A549 (cell line): ENCODE results near the gene SCN5A. TPM values are rescaled to one million over a fixed set of nuclear protein-coding genes. Genes with fewer than 3 reads are reported as not detected.

Experiments used
- ATAC-seq, 2 experiments: fragments of 200-7000 bp in 1 of 2; fragments of >200 bp in 1 of 2; cut with Nextera tagmentation in 1 of 2; cut with Tn5 transposase in 1 of 2; 3 replicates each; pipeline versions ENCODE4 v1.8.0 to v1.9.1; 2018 to 2020; ENCODE audit warnings: mild to moderate bottlenecking in 1 of 2, moderate library complexity in 1 of 2
- CTCF ChIA-PET: fragments of 300-600 bp; sonication (Branson Sonifier 250); formaldehyde crosslinking; extraction: SDS; loops from one replicate; lab custom pipeline; 2021; ENCODE audit warnings: antibody characterized with exemption, inconsistent platforms; lab: Yijun Ruan, JAX
- POLR2A ChIA-PET: fragments of 350-600 bp; formaldehyde crosslinking; extraction: SDS; loops from one replicate; lab custom pipeline; 2021; ENCODE audit warnings: antibody characterized with exemption, inconsistent platforms; lab: Yijun Ruan, JAX
- DNase-seq, 2 experiments: peaks; one replicate each; pipeline versions ENCODE4 v3.0.0 to v3.0.0-alpha.2; 2011 to 2016; ENCODE audit warnings: low read depth in 1 of 2, low spot score in 1 of 2
- FAIRE-seq: peaks from 2 replicates; lab custom pipeline; 2011; peaks lifted over from hg19 to GRCh38; lab: Jason Lieb, UNC
- H3K27ac ChIP-seq, 2 experiments: fragments of >200 bp; sonication (Bioruptor Twin); formaldehyde crosslinking; 3 replicates each; pipeline ENCODE4 v1.5.1; 2016 to 2017
- H3K4me1 ChIP-seq: fragments of >200 bp; sonication (Bioruptor Twin); formaldehyde crosslinking; 3 replicates; pipeline ENCODE4 v1.6.1; 2016
- H3K4me2 ChIP-seq: fragments of >200 bp; sonication (Bioruptor Twin); formaldehyde crosslinking; 3 replicates; pipeline ENCODE4 v1.6.1; 2016
- H3K4me3 ChIP-seq: fragments of >200 bp; sonication (Bioruptor Twin); formaldehyde crosslinking; 3 replicates; pipeline ENCODE4 v1.5.1; 2016
- H3K9me3 ChIP-seq: fragments of >200 bp; sonication (Bioruptor Twin); formaldehyde crosslinking; 3 replicates; pipeline ENCODE4 v1.6.1; 2016
- BHLHE40 ChIP-seq: IDR thresholded peaks from 2 replicates; pipeline ENCODE4 v1.6.1; 2012; ENCODE audit warnings: low read depth, low read length, inconsistent platforms
- CEBPB ChIP-seq, 2 experiments: fragments of >200 bp in 1 of 2; sonication (Bioruptor Twin) in 1 of 2; formaldehyde crosslinking in 1 of 2; IDR thresholded peaks; 2 replicates each; pipeline ENCODE4 v1.6.1; 2012 to 2016
- CHD2 ChIP-seq: fragments of 150-350 bp; IDR thresholded peaks from 2 replicates; pipeline ENCODE4 v1.6.1; 2014; ENCODE audit warnings: low read length; ENCODE audit not compliant: partially characterized antibody
- EHMT2 ChIP-seq: fragments of 200-600 bp; sonication (generic); IDR thresholded peaks from 2 replicates; pipeline ENCODE4 v1.6.1; 2016; ENCODE audit warnings: antibody characterized with exemption, low read depth, mild to moderate bottlenecking, moderate library complexity
- EP300 ChIP-seq, 2 experiments: fragments of >200 bp; sonication (Bioruptor Twin); formaldehyde crosslinking; IDR thresholded peaks; 2 replicates in 1 of 2; 3 replicates in 1 of 2; pipeline ENCODE4 v1.6.1; 2016 to 2017
- FOXS1 ChIP-seq: fragments of 250-450 bp; sonication (Bioruptor Pico); IDR thresholded peaks from 2 replicates; pipeline ENCODE4 v1.5.0; 2020; ENCODE audit warnings: mild to moderate bottlenecking, moderate library complexity
- HDAC2 ChIP-seq: fragments of 200-600 bp; sonication (generic); IDR thresholded peaks from 2 replicates; pipeline ENCODE4 v1.6.1; 2016
- HOXB13 ChIP-seq: fragments of 250-450 bp; sonication (Bioruptor Pico); IDR thresholded peaks from 2 replicates; pipeline ENCODE4 v1.5.0; 2020; ENCODE audit warnings: low read depth, mild to moderate bottlenecking, moderate library complexity
- JUN ChIP-seq, 2 experiments: fragments of >200 bp; sonication (Bioruptor Twin); formaldehyde crosslinking; IDR thresholded peaks; 2 replicates in 1 of 2; 3 replicates in 1 of 2; pipeline ENCODE4 v1.6.1; 2016 to 2017
- MAZ ChIP-seq: fragments of 150-350 bp; IDR thresholded peaks from 2 replicates; pipeline ENCODE4 v1.6.1; 2014; ENCODE audit warnings: antibody characterized with exemption, low read depth, low read length, borderline replicate concordance
- NFE2L2 ChIP-seq: fragments of 150-350 bp; conservative IDR thresholded peaks from 2 replicates; pipeline ENCODE4 v1.6.1; 2014; ENCODE audit warnings: low read length
- NPAS2 ChIP-seq: fragments of 250-450 bp; sonication (Bioruptor Pico); IDR thresholded peaks from 2 replicates; pipeline ENCODE4 v1.8.0; 2022; ENCODE audit warnings: mild to moderate bottlenecking, moderate library complexity, borderline replicate concordance
- POLR2A ChIP-seq: IDR thresholded peaks from 2 replicates; pipeline ENCODE4 v1.6.1; 2012; ENCODE audit warnings: mild to moderate bottlenecking, low read length
- POLR2AphosphoS2 ChIP-seq: conservative IDR thresholded peaks from 2 replicates; pipeline ENCODE4 v1.6.1; 2012; ENCODE audit warnings: low read length, improper control_type of control experiment, inconsistent platforms
- RARB ChIP-seq: fragments of 250-450 bp; sonication (Bioruptor Pico); IDR thresholded peaks from 2 replicates; pipeline ENCODE4 v1.8.0; 2021; ENCODE audit warnings: mild to moderate bottlenecking, moderate library complexity
- RCOR1 ChIP-seq: fragments of 150-350 bp; IDR thresholded peaks from 2 replicates; pipeline ENCODE4 v1.6.1; 2014; ENCODE audit warnings: antibody characterized with exemption, low read length, low read depth
- RFX5 ChIP-seq: fragments of 450-650 bp; IDR thresholded peaks from 2 replicates; pipeline ENCODE4 v1.7.1; 2014; ENCODE audit warnings: antibody characterized with exemption, mild to moderate bottlenecking, moderate library complexity
- RNF2 ChIP-seq: fragments of 200-600 bp; sonication (generic); IDR thresholded peaks from 2 replicates; pipeline ENCODE4 v1.6.1; 2016; ENCODE audit warnings: low read depth, mild to moderate bottlenecking, antibody characterized with exemption, moderate library complexity, borderline replicate concordance
- SMC3 ChIP-seq: fragments of >200 bp; sonication (Bioruptor Twin); formaldehyde crosslinking; IDR thresholded peaks from 3 replicates; pipeline ENCODE4 v1.6.1; 2018; ENCODE audit warnings: inconsistent platforms
- TP53 ChIP-seq: fragments of 250-450 bp; sonication (Bioruptor Pico); IDR thresholded peaks from 2 replicates; pipeline ENCODE4 v1.5.0; 2021; ENCODE audit warnings: mild to moderate bottlenecking, moderate library complexity
- ZC3H11A ChIP-seq: fragments of 450-650 bp; IDR thresholded peaks from 2 replicates; pipeline ENCODE4 v1.6.1; 2014; ENCODE audit warnings: antibody characterized with exemption, mild to moderate bottlenecking
- ZNF302 ChIP-seq: fragments of 250-450 bp; sonication (Bioruptor Pico); IDR thresholded peaks from 2 replicates; pipeline ENCODE4 v1.9.0; 2021; ENCODE audit warnings: inconsistent platforms, mild to moderate bottlenecking, moderate library complexity
- WGBS: methylation state at CpG from one replicate; pipeline ENCODE4 v1.1.6; 2017; ENCODE audit errors: missing lambda C conversion rate; 5-methylcytosine and 5-hydroxymethylcytosine counted together
- polyA plus RNA-seq, 4 experiments: library from polyadenylated mRNA; depleted of rRNA in 3 of 4; stranded (reverse); fragments of >200 nt; fragmentation: RNase III in 1 of 4; extraction: RNeasy Plus Mini Kit Qiagen cat#74134 plus additional on column Dnase treatment in 1 of 4; gene quantifications; 2 replicates in 3 of 4; 3 replicates in 1 of 4; pipeline ENCODE4 v1.2.3, GENCODE V29; 2011 to 2017
- TF ChIP-seq, protein P1 (sequence below): fragments of 450-650 bp; IDR thresholded peaks from 2 replicates; pipeline ENCODE4 v1.6.1; 2014; ENCODE audit warnings: antibody characterized with exemption
- TF ChIP-seq, protein P2 (sequence below): fragments of >200 bp; sonication (Bioruptor Twin); formaldehyde crosslinking; IDR thresholded peaks from 3 replicates; pipeline ENCODE4 v1.6.1; 2016
- TF ChIP-seq, protein P3 (sequence below): IDR thresholded peaks from 2 replicates; pipeline ENCODE4 v1.6.1; 2012
- TF ChIP-seq, protein P4 (sequence below): IDR thresholded peaks from 2 replicates; pipeline ENCODE4 v1.6.1; 2012
- TF ChIP-seq, protein P5 (sequence below): fragments of 250-450 bp; sonication (Bioruptor Pico); IDR thresholded peaks from 2 replicates; pipeline ENCODE4 v1.5.0; 2020; ENCODE audit warnings: low read depth, mild to moderate bottlenecking, moderate library complexity
- TF ChIP-seq, protein P6 (sequence below): fragments of 150-350 bp; IDR thresholded peaks from 2 replicates; pipeline ENCODE4 v1.6.1; 2014; ENCODE audit warnings: low read depth, mild to moderate bottlenecking, low read length

Gene SCN5A
- polyA plus RNA-seq, 2 of the 4 experiments (the other 2 are of a cell fraction) = 0.09 to 0.19 TPM

DNA sequence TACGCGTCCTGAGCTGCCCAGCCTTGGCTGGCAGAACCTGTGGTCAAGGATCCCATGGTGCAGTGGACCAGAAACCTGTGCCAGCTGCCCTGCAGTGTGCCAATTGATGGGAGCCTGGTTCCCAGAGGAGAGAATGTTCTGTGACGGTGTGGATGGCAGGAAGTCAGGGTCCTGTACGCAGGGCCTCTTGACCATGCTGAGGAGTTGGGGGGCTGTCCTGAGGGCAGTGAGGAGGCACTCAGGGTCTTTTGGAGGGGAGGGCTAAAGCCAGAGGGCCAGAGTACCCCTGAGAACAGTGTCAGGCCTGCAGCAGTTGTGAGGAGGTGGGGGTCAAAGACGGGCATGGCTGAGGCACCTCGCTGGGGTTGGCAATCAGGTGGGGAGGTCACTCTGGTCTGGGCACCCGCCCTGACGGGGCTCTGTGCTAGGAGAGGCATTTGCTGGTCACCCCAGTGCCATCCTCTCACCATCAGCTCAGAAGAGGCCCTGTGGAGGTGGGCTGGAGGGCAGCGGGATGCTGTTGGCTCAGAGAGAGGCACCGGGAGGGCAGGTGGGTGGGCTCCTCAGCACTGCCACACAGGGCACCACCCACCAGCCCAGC is 61.0 kb downstream of the SCN5A start:
- H3K4me1 ChIP-seq = no peaks in the 10 kb centered on the region
- DNase-seq = no peak
- no peak overlapping the region for H3K4me3 ChIP-seq
- ChIA-PET POLR2A (no interaction called here), CTCF (interaction anchor here (0.6 kb wide), 1 partner anchor 577 kb away, joined by 3 read pairs; no protein-coding TSS in a partner anchor)
- no peak overlapping the region for H3K4me2 ChIP-seq
- no peak overlapping the region for H3K27ac ChIP-seq
- 39% methylated on average over 10 of the region's 10 CpGs for WGBS
- FAIRE-seq = no peak
- no peak for TF ChIP-seq JUN (IDR thresholded peaks at IDR 0.05)
- no peaks in the 10 kb centered on the region for H3K9me3 ChIP-seq
- ATAC-seq = no peak

DNA sequence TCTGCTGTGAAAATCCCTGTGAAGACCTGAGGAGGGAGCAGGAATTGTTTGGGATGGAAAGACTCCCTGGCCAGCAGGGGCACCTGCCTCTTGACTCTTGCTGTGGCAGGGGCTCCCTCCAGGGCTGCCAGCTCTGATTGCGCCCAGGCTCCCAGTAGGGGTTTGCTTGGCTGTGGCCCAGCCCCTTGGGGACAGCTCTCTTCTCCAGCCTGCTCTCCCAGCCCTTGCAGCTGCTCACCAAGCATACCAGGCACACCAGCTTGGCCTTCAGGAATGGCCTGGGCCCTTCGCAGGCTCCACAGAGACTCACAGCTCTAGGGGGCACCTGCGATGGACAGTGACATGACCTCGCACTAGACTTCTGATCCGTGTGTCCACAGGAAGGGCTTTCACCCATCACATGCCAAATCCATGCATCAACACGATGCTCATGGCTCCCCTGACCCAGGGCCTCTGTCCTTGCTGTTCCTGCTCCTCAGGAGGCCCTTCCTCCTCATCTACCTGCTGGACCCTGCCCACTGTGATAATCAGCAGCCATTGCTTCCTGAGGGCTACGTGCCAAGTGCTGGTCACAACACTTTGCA is 61.8 kb downstream of the SCN5A start:
- Histone ChIP-seq H3K4me3 (no peak overlapping the region), H3K27ac (no peak overlapping the region), H3K4me2 (no peak overlapping the region), H3K9me3 (no peaks in the 10 kb centered on the region), H3K4me1 (no peaks in the 10 kb centered on the region)
- peak in 1 of 2 experiments; percentile 19; a peak in 3 of 6 replicates for ATAC-seq
- FAIRE-seq = no peak
- WGBS = 32% methylated on average over 6 of the region's 7 CpGs
- DNase-seq = no peak
- TF ChIP-seq BHLHE40 (no peak), RARB (no peak), CHD2 (no peak), NFE2L2 (no peak), RFX5 (no peak), HDAC2 (no peak), SMC3 (no peak), HOXB13 (no peak), POLR2A (no peak), EHMT2 (no peak), TP53 (CRISPR knock-in tag) (no peak), FOXS1 (CRISPR knock-in tag) (no peak), MAZ (no peak), ZC3H11A (no peak), JUN (IDR thresholded peaks at IDR 0.05) (no peak)
- TF ChIP-seq, protein P1, sequence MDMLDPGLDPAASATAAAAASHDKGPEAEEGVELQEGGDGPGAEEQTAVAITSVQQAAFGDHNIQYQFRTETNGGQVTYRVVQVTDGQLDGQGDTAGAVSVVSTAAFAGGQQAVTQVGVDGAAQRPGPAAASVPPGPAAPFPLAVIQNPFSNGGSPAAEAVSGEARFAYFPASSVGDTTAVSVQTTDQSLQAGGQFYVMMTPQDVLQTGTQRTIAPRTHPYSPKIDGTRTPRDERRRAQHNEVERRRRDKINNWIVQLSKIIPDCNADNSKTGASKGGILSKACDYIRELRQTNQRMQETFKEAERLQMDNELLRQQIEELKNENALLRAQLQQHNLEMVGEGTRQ = no peak
- TF ChIP-seq, protein P2, sequence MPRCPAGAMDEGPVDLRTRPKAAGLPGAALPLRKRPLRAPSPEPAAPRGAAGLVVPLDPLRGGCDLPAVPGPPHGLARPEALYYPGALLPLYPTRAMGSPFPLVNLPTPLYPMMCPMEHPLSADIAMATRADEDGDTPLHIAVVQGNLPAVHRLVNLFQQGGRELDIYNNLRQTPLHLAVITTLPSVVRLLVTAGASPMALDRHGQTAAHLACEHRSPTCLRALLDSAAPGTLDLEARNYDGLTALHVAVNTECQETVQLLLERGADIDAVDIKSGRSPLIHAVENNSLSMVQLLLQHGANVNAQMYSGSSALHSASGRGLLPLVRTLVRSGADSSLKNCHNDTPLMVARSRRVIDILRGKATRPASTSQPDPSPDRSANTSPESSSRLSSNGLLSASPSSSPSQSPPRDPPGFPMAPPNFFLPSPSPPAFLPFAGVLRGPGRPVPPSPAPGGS = no peak
- TF ChIP-seq, protein P3, sequence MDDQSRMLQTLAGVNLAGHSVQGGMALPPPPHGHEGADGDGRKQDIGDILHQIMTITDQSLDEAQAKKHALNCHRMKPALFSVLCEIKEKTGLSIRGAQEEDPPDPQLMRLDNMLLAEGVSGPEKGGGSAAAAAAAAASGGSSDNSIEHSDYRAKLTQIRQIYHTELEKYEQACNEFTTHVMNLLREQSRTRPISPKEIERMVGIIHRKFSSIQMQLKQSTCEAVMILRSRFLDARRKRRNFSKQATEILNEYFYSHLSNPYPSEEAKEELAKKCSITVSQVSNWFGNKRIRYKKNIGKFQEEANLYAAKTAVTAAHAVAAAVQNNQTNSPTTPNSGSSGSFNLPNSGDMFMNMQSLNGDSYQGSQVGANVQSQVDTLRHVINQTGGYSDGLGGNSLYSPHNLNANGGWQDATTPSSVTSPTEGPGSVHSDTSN = no peak
- ChIA-PET CTCF (interaction anchor here (1.2 kb wide), 1 partner anchor 59 kb away, joined by 4 read pairs; no protein-coding TSS in a partner anchor), POLR2A (no interaction called here)

DNA sequence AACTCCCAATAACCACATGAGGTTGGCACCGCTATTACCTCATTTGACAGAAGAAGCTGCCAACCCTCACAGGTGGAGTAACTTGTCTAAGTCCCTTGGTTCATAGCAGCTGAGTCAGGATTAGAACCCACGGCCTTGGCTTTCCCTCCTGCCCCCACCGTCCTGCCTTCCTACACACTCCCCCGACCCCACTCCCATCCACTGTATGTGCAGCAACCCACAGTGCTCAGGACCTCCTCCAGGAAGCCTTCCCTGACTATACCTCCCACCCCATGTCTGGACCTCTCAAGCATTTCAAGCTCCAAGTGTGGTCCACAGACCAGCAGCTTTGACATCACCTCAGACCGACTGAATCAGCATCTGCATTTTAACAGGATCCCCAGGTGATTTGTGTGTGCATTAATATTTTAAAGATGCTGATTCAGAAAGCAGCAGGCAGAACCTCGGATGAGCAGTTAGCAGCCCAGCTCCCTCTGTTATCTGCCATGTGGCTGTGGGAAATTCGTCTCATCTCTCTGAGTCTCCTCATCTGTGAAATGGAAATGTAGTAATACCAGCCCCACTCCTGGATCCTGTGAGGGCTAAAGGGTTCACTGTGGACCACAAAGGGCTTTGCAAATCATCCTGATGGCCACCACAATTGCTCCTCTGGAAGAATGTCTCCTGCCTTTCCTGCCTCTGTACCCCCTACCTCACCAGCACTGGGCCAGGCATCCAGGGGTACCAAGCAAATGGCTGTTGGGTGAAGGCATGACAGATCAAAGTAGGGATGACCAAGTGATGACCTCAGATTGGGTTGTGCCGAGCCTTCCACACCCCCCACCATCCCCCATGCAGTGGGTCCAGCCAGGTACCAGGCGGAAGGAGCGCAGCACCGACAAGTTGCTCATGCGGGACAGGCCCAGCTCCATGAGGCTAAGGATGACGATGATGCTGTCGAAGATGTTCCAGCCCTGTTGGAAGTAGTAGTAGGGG is 62.7 kb downstream of the SCN5A start:
- Histone ChIP-seq H3K4me1 (no peaks in the 10 kb centered on the region), H3K9me3 (no peaks in the 10 kb centered on the region), H3K4me3 (no peak overlapping the region), H3K4me2 (no peak overlapping the region), H3K27ac (no peak overlapping the region)
- ATAC-seq (no peak), DNase-seq (no peak), FAIRE-seq (no peak)
- ChIA-PET CTCF (interaction anchor here (0.6 to 1.6 kb wide), 3 partner anchors 28 to 66 kb away, joined by 4 to 5 read pairs (median 4); no protein-coding TSS in a partner anchor), POLR2A (no interaction called here)
- WGBS = 36% methylated on average over 13 of the region's 14 CpGs
- TF ChIP-seq ZNF302 (no peak), CEBPB (IDR thresholded peaks at IDR 0.05) (no peak), RCOR1 (no peak), EP300 (IDR thresholded peaks at IDR 0.05) (no peak), POLR2AphosphoS2 (no peak), EHMT2 (no peak), NFE2L2 (no peak), RNF2 (no peak), NPAS2 (no peak)
- TF ChIP-seq, protein P4, sequence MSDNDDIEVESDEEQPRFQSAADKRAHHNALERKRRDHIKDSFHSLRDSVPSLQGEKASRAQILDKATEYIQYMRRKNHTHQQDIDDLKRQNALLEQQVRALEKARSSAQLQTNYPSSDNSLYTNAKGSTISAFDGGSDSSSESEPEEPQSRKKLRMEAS = no peak
- TF ChIP-seq, protein P5, sequence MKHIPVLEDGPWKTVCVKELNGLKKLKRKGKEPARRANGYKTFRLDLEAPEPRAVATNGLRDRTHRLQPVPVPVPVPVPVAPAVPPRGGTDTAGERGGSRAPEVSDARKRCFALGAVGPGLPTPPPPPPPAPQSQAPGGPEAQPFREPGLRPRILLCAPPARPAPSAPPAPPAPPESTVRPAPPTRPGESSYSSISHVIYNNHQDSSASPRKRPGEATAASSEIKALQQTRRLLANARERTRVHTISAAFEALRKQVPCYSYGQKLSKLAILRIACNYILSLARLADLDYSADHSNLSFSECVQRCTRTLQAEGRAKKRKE = no peak
- TF ChIP-seq, protein P6, sequence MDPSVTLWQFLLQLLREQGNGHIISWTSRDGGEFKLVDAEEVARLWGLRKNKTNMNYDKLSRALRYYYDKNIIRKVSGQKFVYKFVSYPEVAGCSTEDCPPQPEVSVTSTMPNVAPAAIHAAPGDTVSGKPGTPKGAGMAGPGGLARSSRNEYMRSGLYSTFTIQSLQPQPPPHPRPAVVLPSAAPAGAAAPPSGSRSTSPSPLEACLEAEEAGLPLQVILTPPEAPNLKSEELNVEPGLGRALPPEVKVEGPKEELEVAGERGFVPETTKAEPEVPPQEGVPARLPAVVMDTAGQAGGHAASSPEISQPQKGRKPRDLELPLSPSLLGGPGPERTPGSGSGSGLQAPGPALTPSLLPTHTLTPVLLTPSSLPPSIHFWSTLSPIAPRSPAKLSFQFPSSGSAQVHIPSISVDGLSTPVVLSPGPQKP = no peak
